GM19452 (cell line): ENCODE measurements around the gene TOGARAM2.

Experiments used
- ATAC-seq: cut with Tn5 transposase; IDR thresholded peaks from one replicate; pipeline ENCODE4 v1.9.1; 2021; ENCODE audit not compliant: unreplicated experiment

The TOGARAM2 gene

DNA sequence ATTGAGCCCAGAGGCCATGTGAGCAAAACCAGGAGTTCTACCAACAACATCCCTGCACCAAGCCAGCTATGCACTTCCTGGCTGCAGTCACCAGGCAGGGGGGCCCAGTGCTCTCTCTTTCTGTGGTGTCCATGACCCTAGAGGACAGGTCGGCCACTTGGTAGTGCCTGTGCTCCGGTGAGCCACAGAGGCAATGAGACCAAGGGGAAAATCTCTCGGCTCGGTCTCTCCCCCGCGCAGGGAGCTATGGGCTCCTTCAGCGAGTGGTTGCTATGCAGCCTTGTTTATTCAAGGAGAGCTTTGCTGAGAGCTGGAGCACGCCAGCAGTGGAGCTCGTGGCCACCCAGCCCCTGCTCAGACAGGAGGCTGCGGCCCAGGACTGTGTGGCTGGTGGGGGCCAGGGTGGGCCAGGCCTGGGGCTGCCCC lies at the start of gene TOGARAM2:
Gene TOGARAM2, plus strand, starts transcription at position 283 of the 426 bp plus-strand sequence. CDS start 13,537 bp downstream, outside the sequence.
- no peak for ATAC-seq

GRCh38 chr2:28934769-28935168 lies 46.3 kb upstream of the TOGARAM2 start:
- no peak for ATAC-seq

DNA sequence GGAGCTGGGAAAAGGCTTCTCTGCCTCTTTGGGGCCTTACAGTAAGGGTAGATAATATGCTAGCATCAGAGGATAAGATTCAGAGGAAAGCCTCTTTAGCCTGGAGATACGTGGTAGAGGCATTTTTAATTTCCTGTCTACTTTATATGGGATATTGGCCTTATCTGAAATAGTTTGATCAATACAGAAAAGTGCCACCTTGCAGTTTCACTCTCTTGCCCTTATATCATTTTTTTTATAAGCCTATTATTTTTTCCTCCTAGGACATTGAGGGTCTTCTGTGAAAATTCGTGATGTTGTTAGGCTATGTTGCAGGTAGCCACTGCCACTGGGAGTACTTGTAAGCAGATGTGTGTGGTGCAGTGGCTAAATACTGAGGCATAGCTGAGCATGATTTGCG lies 40.1 kb upstream of the TOGARAM2 start:
- ATAC-seq = no peak

DNA sequence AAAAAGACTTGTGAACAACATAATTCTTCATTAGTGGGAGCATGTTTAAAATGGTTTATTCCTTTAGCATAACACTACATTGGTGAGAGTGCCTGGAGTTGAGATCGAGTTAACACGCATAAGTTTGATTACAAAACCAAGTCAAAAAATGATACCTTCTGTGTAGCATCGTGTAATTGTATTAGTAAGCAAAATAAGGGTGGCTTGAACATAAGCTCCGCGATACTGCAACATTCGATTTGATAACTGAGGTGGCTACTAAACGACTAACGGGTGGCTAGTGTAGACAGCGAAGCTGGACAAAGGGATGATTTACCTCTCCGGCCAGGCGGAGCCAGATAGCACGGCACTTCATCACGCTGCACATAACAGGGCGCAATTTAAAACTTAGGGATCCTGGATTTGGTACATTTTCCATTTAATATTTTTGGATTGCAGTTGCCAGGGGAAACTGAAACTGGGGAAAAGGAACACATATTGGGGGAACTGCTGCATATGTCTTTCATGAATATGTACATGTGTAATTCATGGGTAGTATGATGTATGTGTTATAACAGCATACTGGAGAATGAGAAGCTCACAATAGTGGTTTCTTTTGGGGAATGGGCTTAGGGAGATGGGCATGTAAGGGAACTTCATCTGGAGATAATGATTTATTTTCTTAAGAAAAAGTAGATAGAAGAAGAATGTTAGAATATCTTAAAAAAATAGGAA lies 36.4 kb upstream of the TOGARAM2 start:
- no peak for ATAC-seq

- ATAC-seq = no peak
Measured at GRCh38 chr2:28948160-28948559, 32.9 kb upstream of the TOGARAM2 start.

DNA sequence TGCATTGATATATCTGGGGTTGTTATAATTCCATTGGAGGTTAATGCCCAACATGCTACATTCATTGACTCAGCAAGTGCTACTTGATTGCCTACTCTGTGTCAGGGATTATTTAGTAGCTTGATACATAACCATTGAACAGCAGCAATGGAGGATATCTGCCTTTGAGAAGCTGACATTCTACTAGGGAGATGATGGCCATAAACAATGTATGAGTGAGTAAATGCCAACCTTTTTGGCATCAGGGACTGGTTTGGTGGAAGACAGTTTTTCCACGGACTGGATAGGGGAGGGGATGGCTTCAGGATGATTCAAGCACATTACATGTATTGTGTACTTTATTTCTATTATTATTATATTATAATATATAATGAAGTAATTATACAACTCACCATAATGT lies 31.9 kb upstream of the TOGARAM2 start:
- ATAC-seq = no peak

DNA sequence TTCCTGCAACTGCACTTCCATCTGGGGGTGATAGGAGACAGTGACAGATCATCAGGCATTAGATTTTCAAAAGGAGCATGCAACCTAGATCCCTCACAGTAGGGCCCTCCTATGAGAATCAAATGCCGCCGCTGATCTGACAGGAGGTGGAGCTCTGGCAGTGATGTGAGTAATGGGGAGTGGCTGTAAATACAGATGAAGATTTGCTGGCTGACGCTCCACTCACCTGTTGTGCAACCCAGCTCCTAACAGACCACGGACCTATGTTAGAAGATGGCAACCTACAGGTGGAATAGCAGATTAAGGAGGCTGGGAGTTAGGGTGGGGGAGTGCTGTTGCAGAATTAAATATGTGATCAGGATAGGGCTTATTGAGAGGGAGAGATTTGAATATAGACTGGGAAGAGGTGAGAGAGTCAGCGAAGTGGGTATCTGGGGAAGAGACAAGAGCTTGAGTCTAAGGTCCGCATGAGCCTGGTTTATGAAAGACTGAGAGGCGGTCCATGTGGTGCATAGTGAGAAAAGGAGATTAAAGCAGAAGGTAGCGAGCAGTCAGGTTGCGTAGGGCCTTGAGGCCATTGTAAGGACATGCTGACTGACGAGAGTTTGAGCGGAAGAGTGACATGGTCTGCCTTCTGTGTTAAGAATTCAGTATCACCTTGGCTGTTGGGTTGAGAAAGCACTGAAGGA lies 31.3 kb upstream of the TOGARAM2 start:
- no peak for ATAC-seq

DNA sequence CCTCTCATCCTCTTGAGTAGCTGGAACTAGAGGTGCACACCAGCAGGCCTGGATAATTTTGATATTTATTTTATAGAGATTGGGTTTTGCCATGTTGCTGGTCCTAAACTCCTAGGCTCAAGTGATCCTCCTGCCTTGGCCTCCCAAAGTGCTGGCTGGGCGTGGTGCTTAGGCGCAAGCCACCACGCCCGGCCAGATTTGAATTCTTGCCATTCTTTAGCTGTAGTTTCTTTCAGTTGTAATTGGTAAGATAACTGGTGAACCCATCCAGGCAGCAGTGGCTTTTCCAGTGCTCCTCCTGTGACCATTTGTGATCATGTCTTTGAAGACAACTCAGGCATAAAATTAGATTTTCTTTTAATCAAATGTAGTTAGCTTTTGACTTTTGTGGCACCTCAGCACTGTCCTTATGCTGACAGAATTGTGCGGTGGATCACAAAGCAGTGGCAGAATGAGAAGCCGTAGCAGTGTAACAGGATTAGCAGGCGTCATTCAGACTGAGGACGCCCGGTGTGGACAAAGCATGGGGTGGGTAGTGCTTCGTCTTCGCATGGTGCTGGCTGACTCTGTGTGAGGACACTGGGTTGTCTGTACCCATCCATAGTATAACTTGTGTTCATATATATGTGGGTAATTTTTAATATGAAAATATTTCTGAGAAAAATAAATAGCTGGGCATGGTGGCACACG lies 30.0 kb upstream of the TOGARAM2 start:
- ATAC-seq = no peak

DNA sequence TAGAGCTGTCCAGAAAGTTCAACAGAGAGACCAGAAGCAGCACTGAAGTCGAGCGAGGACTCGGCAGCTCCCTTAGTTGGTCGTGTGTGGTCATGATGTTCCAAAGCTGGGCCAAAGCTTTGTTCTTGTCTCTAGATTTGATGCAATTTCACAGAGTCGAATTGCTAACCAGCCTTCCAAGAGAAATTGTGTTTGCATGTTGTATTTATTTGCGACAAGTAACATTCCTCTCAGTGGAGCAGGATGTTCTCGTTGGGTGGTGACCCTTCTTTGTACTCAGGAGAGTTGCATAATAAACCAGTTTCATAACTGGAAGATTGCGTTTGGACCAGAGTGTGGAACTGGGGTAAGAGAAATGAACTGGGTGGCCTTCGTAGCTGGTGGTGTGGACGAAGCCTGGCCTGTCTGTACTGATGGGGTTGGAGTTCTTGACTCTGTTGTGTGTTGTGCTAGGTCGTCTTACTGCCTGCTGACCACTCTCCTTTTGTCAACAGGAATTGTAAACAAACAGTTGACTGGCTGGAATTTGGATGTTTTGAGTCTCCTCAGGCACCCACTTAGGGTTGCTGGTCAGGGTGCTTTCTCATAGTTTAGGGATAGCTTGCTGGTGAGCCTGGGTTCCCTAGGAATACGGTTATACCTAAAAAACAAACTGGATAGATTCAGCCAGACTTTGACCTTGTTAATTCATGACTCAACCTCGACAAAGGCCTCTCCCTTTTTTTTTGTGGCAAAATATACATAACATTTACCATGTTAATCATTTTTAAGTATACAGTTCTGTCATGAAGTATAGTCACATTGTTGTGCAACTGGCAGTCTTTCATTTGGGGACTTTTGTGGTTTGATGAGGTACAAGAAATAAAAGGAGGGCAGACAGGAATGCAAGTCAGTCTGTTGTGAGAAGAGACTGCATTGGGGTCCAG lies 28.9 kb upstream of the TOGARAM2 start:
- ATAC-seq = no peak

DNA sequence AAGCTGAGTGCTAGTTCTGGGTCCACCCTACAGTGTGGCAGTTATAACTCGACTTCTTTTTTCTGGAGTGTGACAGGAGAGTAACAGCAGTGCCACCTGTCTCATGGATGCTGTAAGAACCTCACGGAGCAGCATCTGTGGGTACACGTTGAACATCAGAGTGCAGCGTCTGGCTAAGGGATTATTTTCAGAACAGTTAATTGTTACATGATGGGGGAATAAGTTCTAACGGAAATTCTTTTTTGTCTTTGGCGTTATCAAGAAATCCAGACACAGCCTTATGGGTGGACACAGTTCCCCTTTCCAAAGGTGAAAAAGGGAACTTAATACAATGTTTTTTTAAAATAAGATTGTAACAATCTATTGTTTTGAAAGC lies 28.3 kb upstream of the TOGARAM2 start:
- ATAC-seq = no peak

DNA sequence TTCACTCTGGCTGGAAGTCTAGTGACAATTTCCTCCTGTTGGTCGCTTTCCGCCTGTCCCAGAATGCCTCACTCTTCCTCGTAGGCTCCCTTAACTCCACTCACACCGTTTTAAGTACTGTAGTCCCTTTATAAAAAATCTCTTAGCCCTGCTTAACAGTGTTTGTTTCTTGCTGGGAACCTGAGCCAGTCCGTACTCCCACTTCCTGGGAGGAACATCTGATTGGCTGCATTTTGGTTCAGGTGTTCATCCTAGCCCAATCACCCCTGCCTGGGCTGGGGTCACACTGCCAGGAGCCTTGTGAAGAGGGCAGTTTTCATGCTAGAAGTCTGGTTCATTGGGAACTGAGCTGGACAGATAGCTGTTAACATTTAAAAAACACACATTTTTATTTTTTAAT lies 25.6 kb upstream of the TOGARAM2 start:
- ATAC-seq = no peak

GRCh38 chr2:28956415-28956826 lies 24.7 kb upstream of the TOGARAM2 start:
- no peak for ATAC-seq

- no peak for ATAC-seq
Measured at GRCh38 chr2:28956890-28957289, 24.2 kb upstream of the TOGARAM2 start.

- no peak for ATAC-seq
Measured at GRCh38 chr2:28958689-28959088, 22.4 kb upstream of the TOGARAM2 start.

DNA sequence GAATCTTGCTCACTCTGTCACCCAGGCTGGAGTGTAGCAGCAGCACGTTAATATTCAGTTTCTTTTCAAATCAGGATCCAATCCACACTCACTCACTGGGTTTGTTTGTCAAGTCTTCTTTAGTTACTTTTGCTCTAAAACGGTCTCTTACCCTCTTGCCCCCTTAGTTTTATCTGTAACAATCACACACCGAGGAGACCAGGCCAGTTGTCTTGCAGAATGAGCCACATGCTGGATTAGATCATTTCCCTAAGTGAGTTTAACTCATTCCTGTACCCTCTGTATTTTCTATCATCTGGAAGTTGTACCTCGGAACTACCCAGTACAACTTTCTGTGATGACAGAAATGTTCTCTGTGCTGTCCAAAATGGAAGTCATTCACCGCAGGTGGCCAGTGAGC lies 20.7 kb upstream of the TOGARAM2 start:
- no peak for ATAC-seq

DNA sequence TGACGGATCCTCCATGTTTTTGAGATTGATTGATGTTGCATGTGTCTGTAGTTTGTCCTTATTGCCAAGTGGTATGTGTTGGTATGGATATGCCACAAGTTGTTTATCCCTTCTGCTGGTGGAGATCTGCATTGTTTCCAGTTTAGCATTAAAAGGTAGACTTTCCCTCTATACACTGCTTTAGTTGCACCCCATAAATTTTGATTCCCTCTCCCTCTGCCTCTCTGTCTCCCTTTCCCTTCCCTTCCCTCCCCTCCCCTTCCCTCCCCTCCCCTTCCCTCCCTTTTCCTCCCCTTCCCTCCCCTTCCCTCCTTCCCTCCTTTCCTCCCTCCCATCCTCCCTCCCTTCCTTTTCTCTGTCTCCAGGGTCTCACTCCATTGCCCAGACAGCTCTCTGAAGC lies 18.6 kb upstream of the TOGARAM2 start:
- ATAC-seq = no peak

DNA sequence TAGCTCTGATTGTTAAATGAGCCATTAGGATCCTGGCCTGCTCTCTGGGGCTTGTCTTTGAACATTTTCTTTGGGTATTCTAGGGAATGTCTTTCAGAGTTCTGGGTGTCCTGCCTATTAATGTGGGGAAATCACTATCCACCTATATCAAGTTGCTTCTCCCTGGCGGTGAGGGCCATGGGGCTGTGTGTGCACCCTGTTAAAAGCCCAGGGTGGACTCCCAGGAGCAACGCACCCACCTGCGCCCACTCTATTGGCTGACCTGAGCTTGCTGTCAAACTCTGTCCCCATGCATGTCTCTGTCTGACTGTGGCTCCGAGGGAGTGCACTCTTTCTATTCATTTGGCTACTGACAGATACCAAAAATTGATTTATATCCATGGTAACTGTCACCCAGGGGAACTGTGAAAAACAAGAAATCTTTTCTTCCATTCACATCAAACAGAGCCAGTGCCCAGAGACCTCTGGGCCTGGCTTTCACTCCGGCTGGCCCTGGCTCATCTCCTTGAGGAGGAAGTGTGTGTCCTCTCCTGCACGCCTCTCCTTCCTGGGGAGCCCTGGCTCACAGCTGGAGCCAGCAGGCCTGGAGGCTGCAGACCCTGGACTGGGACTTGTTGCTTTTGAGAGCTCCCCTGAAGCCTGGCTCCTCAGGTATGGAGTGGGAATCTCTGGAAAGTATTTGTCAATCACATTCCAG lies 10.5 kb upstream of the TOGARAM2 start:
- ATAC-seq = no peak

- ATAC-seq = no peak
Measured at GRCh38 chr2:28972778-28973335, 8.2 kb upstream of the TOGARAM2 start.

GRCh38 chr2:28974252-28974651 lies 6.8 kb upstream of the TOGARAM2 start:
- ATAC-seq = no peak

- no peak for ATAC-seq
Measured at GRCh38 chr2:28975671-28976070, 5.4 kb upstream of the TOGARAM2 start.
